Naive thymus-derived CD4-positive, alpha-beta T cell (primary cell): Measurements from ENCODE around the gene CRY1. TPM values are rescaled to one million over a fixed set of nuclear protein-coding genes. Genes with fewer than 3 reads are reported as not detected.

ENCODE experiments used
- ATAC-seq: fragments of 150-1000 bp; cut with Tn5 transposase; 2 replicates; pipeline ENCODE4 v1.10.0; 2021; ENCODE audit warnings: mild to moderate bottlenecking, moderate library complexity
- CTCF ChIA-PET: fragments of 350-600 bp; sonication (Branson Sonifier 250); formaldehyde crosslinking; loops from one replicate; lab custom pipeline; 2021; ENCODE audit warnings: antibody characterized with exemption; lab: Charles Lee
- POLR2A ChIA-PET: fragments of 350-600 bp; sonication (Branson Sonifier 250); formaldehyde crosslinking; loops from one replicate; lab custom pipeline; 2021; ENCODE audit warnings: antibody characterized with exemption, inconsistent platforms; lab: Charles Lee
- DNase-seq, 9 donors: peaks; one replicate each; pipeline versions ENCODE4 v3.0.0 to v3.0.0-alpha.2; 2020 to 2022; ENCODE audit warnings: mixed read lengths in 1 of 9
- H3K27ac ChIP-seq: one replicate; pipeline ENCODE4 v1.7.0; 2013; ENCODE audit warnings: mild to moderate bottlenecking, low read depth, low read length, moderate library complexity
- H3K27me3 ChIP-seq, 2 donors: one replicate each; pipeline ENCODE4 v1.7.0; 2013; ENCODE audit warnings: low read length in 2 of 2, mild to moderate bottlenecking in 2 of 2, moderate library complexity in 2 of 2; ENCODE audit not compliant: control insufficient read depth in 2 of 2, insufficient read depth in 2 of 2
- H3K36me3 ChIP-seq, 3 experiments: 1 replicate in 2 of 3; 2 replicates in 1 of 3; pipeline ENCODE4 v1.7.0; 2013; ENCODE audit warnings: low read length in 3 of 3, mild to moderate bottlenecking in 3 of 3, moderate library complexity in 1 of 3; ENCODE audit not compliant: insufficient read depth in 3 of 3, control insufficient read depth in 2 of 3
- H3K4me1 ChIP-seq, 2 donors: one replicate each; pipeline ENCODE4 v1.7.0; 2013; ENCODE audit warnings: low read length in 2 of 2, mild to moderate bottlenecking in 2 of 2, moderate library complexity in 1 of 2; ENCODE audit not compliant: control insufficient read depth in 2 of 2, insufficient read depth in 2 of 2
- H3K4me3 ChIP-seq: 2 replicates; pipeline ENCODE4 v1.7.0; 2013; ENCODE audit warnings: mild to moderate bottlenecking, low read length
- H3K9me3 ChIP-seq, 3 experiments: 1 replicate in 2 of 3; 2 replicates in 1 of 3; pipeline ENCODE4 v1.7.0; 2013; ENCODE audit warnings: low read length in 3 of 3; ENCODE audit not compliant: control insufficient read depth in 2 of 3
- H3K27ac Mint-ChIP-seq, 9 donors: one replicate each; pipeline ENCODE4 v1.8.0; 2020 to 2022; ENCODE audit warnings: mixed read lengths in 9 of 9, mild to moderate bottlenecking in 8 of 9, moderate library complexity in 5 of 9, inconsistent platforms in 2 of 9
- H3K27me3 Mint-ChIP-seq, 5 donors: one replicate each; pipeline ENCODE4 v1.8.0; 2021 to 2022; ENCODE audit warnings: mixed read lengths in 5 of 5, mild to moderate bottlenecking in 1 of 5
- H3K36me3 Mint-ChIP-seq, 5 donors: one replicate each; pipeline ENCODE4 v1.8.0; 2020 to 2022; ENCODE audit warnings: mixed read lengths in 5 of 5, mild to moderate bottlenecking in 3 of 5, inconsistent platforms in 1 of 5
- H3K4me1 Mint-ChIP-seq, 7 donors: one replicate each; pipeline ENCODE4 v1.8.0; 2020 to 2022; ENCODE audit warnings: mixed read lengths in 7 of 7, mild to moderate bottlenecking in 3 of 7, inconsistent platforms in 1 of 7
- H3K4me3 Mint-ChIP-seq, 10 donors: one replicate each; pipeline ENCODE4 v1.8.0; 2020 to 2022; ENCODE audit warnings: mild to moderate bottlenecking in 10 of 10, mixed read lengths in 10 of 10, moderate library complexity in 6 of 10, inconsistent platforms in 2 of 10
- H3K9me3 Mint-ChIP-seq, 11 donors: one replicate each; pipeline ENCODE4 v1.8.0; 2020 to 2022; ENCODE audit warnings: mixed read lengths in 11 of 11, mild to moderate bottlenecking in 4 of 11, inconsistent platforms in 1 of 11, moderate library complexity in 1 of 11
- intact Hi-C, 2 donors: fragments of 100-400 bp; cut with micrococcal nuclease; formaldehyde crosslinking; loops; one replicate each; pipeline ENCODE4 v1.15.1; 2023
- polyA plus RNA-seq, 2 donors: library from polyadenylated mRNA; unstranded; fragments of 300-500 nt; fragmentation: Illumina TruSeq; gene quantifications; one replicate each; pipeline ENCODE4 v1.2.3, GENCODE V29; 2021
- total RNA-seq, 6 experiments: library from RNA in 5 of 6; stranded (reverse) in 5 of 6; gene quantifications; 1 replicate in 5 of 6; 2 replicates in 1 of 6; pipeline ENCODE4 v1.2.3 and lab custom pipeline; 2021 to 2026

Gene CRY1
- total and polyA plus RNA-seq, 7 experiments from 2014 or later: 8.0 to 58.4 (median 32.3) TPM

DNA sequence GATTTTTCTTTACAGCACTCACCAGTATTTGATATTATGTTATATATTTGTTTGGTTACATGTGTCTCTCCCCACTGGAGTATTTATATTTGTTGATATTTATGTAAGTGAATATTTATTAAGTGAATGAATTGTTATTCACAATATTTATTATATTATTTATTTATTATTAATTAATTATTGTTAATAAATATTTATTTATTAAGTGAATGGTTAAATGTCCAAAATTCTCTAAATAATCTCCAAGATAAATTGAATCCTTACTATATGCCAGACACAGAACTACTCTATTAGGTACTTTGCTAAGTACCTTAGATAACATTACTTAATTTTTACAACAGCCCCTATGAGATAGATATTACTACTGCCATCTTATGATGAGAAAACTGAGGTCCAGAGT, 10.2 kb upstream of the CRY1 start:
- H3K4me3 Mint-ChIP-seq: no peak overlapping the region
- ATAC-seq (no peak), DNase-seq (no peak)
- no peaks in the 10 kb centered on the region for H3K9me3 Mint-ChIP-seq
- Histone ChIP-seq H3K27me3 (no peaks in the 10 kb centered on the region), H3K27ac (no peak overlapping the region), H3K4me3 (no peak overlapping the region), H3K36me3 (no peaks in the 10 kb centered on the region), H3K4me1 (no peaks in the 10 kb centered on the region), H3K9me3 (no peaks in the 10 kb centered on the region)
- peaks cover 0 to 24% (median 0%) of the 10 kb centered on the region in 5 donors for H3K27me3 Mint-ChIP-seq
- ChIA-PET CTCF (interaction anchor here (0.6 to 3.3 kb wide), 3 partner anchors 14 to 919 kb away, joined by 3 to 53 read pairs (median 4); no protein-coding TSS in a partner anchor), POLR2A (interaction anchor here (1.3 kb wide), 1 partner anchor 10 kb away, joined by 3 read pairs; the partner anchor contains the start of gene CRY1)
- intact Hi-C loops: no loop called here
- H3K4me1 Mint-ChIP-seq: peaks cover 0 to 3% (median 0%) of the 10 kb centered on the region in 7 donors
- H3K36me3 Mint-ChIP-seq: no peaks in the 10 kb centered on the region
- H3K27ac Mint-ChIP-seq: no peak overlapping the region

DNA sequence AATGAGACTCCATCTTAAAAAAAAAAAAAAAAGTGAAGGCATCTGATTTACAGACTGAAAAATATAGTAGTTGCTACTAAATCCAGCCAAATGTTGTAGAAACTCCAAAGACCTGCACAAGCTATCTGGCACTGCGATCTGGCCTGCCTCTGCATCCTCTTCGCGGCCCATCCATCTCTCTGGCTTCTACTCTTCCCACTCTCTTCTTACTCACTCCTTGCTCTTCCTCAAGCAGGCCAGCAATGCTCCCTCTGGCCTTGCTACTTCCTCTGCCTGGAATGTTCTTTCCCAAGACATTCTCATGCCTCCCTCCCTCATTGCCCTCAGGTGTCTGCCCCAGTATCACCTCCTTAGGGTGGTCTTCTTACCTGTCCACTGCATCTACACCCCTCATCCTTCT, 9.7 kb upstream of the CRY1 start:
- H3K4me3 ChIP-seq: no peak overlapping the region
- Mint-ChIP-seq H3K4me1 (peaks cover 0 to 3% (median 0%) of the 10 kb centered on the region in 7 donors), H3K9me3 (no peaks in the 10 kb centered on the region), H3K4me3 (no peak overlapping the region), H3K27ac (no peak overlapping the region), H3K27me3 (peaks cover 0 to 25% (median under 1%) of the 10 kb centered on the region in 5 donors), H3K36me3 (no peaks in the 10 kb centered on the region)
- no peak for DNase-seq
- H3K27ac ChIP-seq: no peak overlapping the region
- no peak for ATAC-seq
- no peaks in the 10 kb centered on the region for H3K27me3 ChIP-seq
- no peaks in the 10 kb centered on the region for H3K9me3 ChIP-seq
- intact Hi-C loops: no loop called here
- no peaks in the 10 kb centered on the region for H3K36me3 ChIP-seq
- ChIA-PET CTCF (interaction anchor here (0.6 to 3.3 kb wide), 4 partner anchors 11 to 918 kb away, joined by 3 to 53 read pairs (median 4); no protein-coding TSS in a partner anchor), POLR2A (interaction anchor here (0.5 to 1.3 kb wide), 2 partner anchors 9 to 11 kb away, joined by 3 read pairs; partner anchors contain the start of gene CRY1)
- H3K4me1 ChIP-seq: no peaks in the 10 kb centered on the region

DNA sequence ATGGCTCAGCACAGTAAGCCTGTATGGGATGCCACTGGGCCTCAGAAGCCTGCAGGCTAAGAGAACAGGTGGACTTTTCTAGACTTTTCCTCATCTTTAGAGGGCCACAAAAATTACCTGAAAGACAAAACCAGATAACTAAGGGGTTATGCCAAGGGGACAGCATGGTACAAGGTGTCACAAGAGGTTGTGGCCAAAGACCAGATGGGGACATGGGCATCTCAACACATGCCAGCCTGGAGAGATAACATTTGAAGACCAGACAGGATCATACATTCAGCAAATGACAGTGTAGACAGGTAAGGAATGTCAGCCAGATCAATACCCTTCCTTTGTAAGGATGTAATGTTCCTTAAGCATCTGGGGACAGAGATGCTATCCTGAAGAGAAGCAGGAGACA, 8.9 kb upstream of the CRY1 start:
- peaks cover 0 to 3% (median 0%) of the 10 kb centered on the region in 7 donors for H3K4me1 Mint-ChIP-seq
- no peak overlapping the region for H3K4me3 Mint-ChIP-seq

DNA sequence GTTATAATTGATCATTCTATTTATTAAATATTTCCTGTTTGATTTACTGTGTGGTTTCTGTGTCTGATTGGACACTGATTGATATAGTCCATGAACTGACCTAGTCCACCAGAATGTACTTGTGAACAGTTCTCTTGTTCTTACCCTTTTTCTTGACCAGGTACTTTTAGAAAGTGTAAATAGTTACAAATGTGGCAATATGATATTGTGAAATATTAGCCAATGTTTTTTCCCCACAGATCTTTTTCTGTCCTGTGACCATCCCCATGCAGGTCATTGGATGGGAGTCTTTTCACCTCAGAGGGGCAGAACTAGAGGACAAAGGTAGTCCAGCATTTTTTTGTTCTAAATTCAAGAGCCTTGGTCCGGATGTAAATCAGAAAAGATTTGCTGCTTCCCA, 8.3 kb upstream of the CRY1 start:
- ChIA-PET CTCF (no interaction called here), POLR2A (no interaction called here)
- no peak overlapping the region for H3K27ac Mint-ChIP-seq

More for the DNA sequence above, 8.9 kb upstream of the CRY1 start:
- Mint-ChIP-seq H3K27ac (peak overlapping the region in 1 of 9 donors; percentile 6), H3K9me3 (no peaks in the 10 kb centered on the region), H3K36me3 (no peaks in the 10 kb centered on the region), H3K27me3 (peaks cover 0 to 30% (median 8%) of the 10 kb centered on the region in 5 donors)
- ChIA-PET CTCF (interaction anchor here (0.7 kb wide), 1 partner anchor 11 kb away, joined by 4 read pairs; no protein-coding TSS in a partner anchor), POLR2A (interaction anchor here (1.3 kb wide), 1 partner anchor 9 kb away, joined by 3 read pairs; the partner anchor contains the start of gene CRY1)
- intact Hi-C loops: no loop called here
- Histone ChIP-seq H3K36me3 (no peaks in the 10 kb centered on the region), H3K4me3 (no peak overlapping the region), H3K4me1 (no peaks in the 10 kb centered on the region), H3K9me3 (no peaks in the 10 kb centered on the region), H3K27ac (no peak overlapping the region), H3K27me3 (no peaks in the 10 kb centered on the region)
- ATAC-seq (no peak), DNase-seq (no peak)

DNA sequence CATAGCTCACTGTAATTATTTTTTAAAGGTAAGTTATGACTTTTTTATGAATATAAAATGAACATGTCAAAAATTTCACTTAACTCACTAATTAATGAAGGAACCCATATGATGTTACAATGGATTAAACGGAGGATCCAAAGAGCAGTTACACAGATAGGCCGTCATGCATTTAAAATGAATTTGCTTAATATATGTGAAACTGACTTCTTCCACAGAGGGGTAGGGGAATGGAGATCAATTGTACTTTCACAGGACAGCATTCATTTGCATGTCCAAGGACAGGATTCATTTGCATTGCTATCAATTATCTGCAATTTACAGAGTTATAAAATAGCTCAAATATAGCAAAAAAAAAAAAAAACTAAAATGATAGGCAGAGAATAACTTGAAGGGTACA, 6.6 kb upstream of the CRY1 start:
- intact Hi-C loops: loop anchor here in 1 of 2 donors (10.0 kb wide), 2 partner anchors 1535 to 1995 kb away; partner anchors contain the start of genes SELPLG and WASHC4
- Histone ChIP-seq H3K9me3 (no peaks in the 10 kb centered on the region), H3K27ac (no peak overlapping the region), H3K27me3 (no peaks in the 10 kb centered on the region), H3K4me1 (no peaks in the 10 kb centered on the region), H3K4me3 (no peak overlapping the region), H3K36me3 (no peaks in the 10 kb centered on the region)
- ATAC-seq (no peak), DNase-seq (no peak)
- Mint-ChIP-seq H3K27me3 (peaks cover 0 to 25% (median 5%) of the 10 kb centered on the region in 5 donors), H3K27ac (no peak overlapping the region), H3K4me3 (no peak overlapping the region), H3K9me3 (peaks cover 0 to 5% (median 0%) of the 10 kb centered on the region in 11 donors), H3K36me3 (no peaks in the 10 kb centered on the region), H3K4me1 (peaks cover 0 to under 1% (median 0%) of the 10 kb centered on the region in 7 donors)
- CTCF ChIA-PET: interaction anchor here (0.8 to 1.1 kb wide), 2 partner anchors 8 to 25 kb away, joined by 3 to 4 read pairs; no protein-coding TSS in a partner anchor
- POLR2A ChIA-PET: no interaction called here

More for the DNA sequence above, 8.3 kb upstream of the CRY1 start:
- H3K4me1 ChIP-seq: no peaks in the 10 kb centered on the region
- no peaks in the 10 kb centered on the region for H3K9me3 Mint-ChIP-seq
- DNase-seq: no peak
- peaks cover 0 to 3% (median 0%) of the 10 kb centered on the region in 7 donors for H3K4me1 Mint-ChIP-seq
- no peak overlapping the region for H3K4me3 Mint-ChIP-seq
- H3K27me3 Mint-ChIP-seq: peaks cover 0 to 29% (median 11%) of the 10 kb centered on the region in 5 donors
- no peaks in the 10 kb centered on the region for H3K36me3 ChIP-seq
- no peaks in the 10 kb centered on the region for H3K27me3 ChIP-seq
- no peak overlapping the region for H3K4me3 ChIP-seq
- no peak for ATAC-seq
- no peaks in the 10 kb centered on the region for H3K9me3 ChIP-seq
- intact Hi-C loops: no loop called here
- no peak overlapping the region for H3K27ac ChIP-seq
- H3K36me3 Mint-ChIP-seq: no peaks in the 10 kb centered on the region

DNA sequence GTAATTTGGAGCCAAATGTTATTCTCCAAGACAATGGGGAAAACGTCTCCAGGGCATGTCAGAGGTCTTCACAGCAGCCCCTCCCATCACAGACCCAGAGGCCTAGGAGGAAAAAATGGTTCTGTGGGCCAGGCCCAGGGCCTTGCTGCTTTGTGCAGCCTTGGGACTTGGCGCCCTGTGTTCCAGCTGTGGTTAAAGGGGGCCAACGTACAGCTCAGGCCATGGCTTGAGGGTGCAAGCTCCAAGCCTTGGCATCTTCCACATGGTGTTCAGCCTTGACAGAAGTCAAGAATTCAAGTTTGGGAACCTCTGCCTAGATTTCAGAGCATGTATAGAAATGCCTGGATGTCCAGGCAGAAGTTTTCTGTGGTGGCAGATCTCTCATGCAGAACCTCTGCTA, 3.2 kb upstream of the CRY1 start:
- H3K27ac Mint-ChIP-seq: peak overlapping the region in 1 of 9 donors; percentile 9
- Histone ChIP-seq H3K9me3 (no peaks in the 10 kb centered on the region), H3K4me1 (peaks cover 9 to 13% of the 10 kb centered on the region in 2 donors), H3K4me3 (no peak overlapping the region), H3K36me3 (peaks cover 0 to 7% (median 0%) of the 10 kb centered on the region in 3 experiments), H3K27ac (no peak overlapping the region), H3K27me3 (no peaks in the 10 kb centered on the region)
- ChIA-PET POLR2A (no interaction called here), CTCF (no interaction called here)
- DNase-seq (no peak), ATAC-seq (no peak)
- intact Hi-C loops: loop anchor here in 1 of 2 donors (10.0 kb wide), 2 partner anchors 1538 to 1992 kb away; partner anchors contain the start of genes SELPLG and WASHC4
- H3K36me3 Mint-ChIP-seq: no peaks in the 10 kb centered on the region
- peaks cover 0 to 5% (median 0%) of the 10 kb centered on the region in 11 donors for H3K9me3 Mint-ChIP-seq
- H3K4me1 Mint-ChIP-seq: peaks cover 5 to 15% (median 8%) of the 10 kb centered on the region in 7 donors
- H3K27me3 Mint-ChIP-seq: peaks cover 0 to 23% (median 5%) of the 10 kb centered on the region in 5 donors
- no peak overlapping the region for H3K4me3 Mint-ChIP-seq
